ENCODE measurements around the gene DHX29. TPM values are rescaled to one million over a fixed set of nuclear protein-coding genes. Genes with fewer than 3 reads are reported as not detected.

DHX29 gene
- total and polyA plus RNA-seq, 8 donors: 4.2 to 13.7 (median 11.2) TPM

DNA sequence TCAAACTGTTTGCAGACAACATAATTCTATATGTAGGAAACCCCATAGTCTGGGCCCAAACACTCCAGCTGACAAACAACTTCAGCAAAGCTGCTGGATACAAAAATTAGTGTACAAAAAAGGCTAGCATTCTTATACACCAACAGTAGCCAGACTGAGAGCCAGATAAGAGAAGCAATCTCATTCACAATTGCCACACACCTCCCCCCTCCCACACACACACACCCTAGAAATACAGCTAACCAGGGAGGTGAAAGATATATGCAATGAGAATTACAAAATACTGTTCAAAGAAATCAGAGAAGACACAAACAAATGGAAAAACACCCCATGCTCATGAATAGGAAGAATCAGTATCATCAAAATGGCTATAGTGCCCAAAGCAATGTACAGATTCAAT lies 9.3 kb upstream of the DHX29 start:
- Histone ChIP-seq H3K27ac (no peak overlapping the region), H3K4me3 (no peak overlapping the region), H3K27me3 (no peaks in the 10 kb centered on the region), H3K36me3 (no peaks in the 10 kb centered on the region), H3K4me1 (peaks cover 0 to 11% (median 7%) of the 10 kb centered on the region in 3 donors), H3K9me3 (no peaks in the 10 kb centered on the region)
- intact Hi-C loops (cut with DNase I): loop anchor here in 1 of 3 donors (10.0 kb wide), 2 partner anchors 132 to 378 kb away; no protein-coding TSS in a partner anchor
- TF ChIP-seq, protein P1, sequence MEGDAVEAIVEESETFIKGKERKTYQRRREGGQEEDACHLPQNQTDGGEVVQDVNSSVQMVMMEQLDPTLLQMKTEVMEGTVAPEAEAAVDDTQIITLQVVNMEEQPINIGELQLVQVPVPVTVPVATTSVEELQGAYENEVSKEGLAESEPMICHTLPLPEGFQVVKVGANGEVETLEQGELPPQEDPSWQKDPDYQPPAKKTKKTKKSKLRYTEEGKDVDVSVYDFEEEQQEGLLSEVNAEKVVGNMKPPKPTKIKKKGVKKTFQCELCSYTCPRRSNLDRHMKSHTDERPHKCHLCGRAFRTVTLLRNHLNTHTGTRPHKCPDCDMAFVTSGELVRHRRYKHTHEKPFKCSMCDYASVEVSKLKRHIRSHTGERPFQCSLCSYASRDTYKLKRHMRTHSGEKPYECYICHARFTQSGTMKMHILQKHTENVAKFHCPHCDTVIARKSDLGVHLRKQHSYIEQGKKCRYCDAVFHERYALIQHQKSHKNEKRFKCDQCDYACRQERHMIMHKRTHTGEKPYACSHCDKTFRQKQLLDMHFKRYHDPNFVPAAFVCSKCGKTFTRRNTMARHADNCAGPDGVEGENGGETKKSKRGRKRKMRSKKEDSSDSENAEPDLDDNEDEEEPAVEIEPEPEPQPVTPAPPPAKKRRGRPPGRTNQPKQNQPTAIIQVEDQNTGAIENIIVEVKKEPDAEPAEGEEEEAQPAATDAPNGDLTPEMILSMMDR (IDR thresholded peaks at IDR 0.05): no peak
- FAIRE-seq (no peak), ATAC-seq (no peak), DNase-seq (no peak)

DNA sequence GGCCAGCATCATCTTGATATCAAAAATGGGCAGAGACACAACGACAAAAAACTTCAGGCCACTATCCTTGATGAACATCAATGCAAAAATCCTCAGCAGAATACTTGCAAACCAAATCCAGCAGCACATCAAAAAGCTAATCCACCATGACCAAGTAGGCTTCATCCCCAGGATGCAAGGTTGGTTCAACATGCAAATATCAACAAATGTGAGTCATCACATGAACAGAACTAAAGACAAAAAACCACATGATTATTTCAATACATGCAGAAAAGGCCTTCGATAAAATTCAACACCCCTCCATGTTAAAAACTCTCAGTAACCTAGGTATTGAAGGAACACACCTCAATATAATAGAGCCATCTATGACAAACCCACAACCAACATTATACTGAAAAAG lies 8.8 kb upstream of the DHX29 start:
- no peaks in the 10 kb centered on the region for H3K9me3 ChIP-seq
- ATAC-seq (no peak), FAIRE-seq (no peak), DNase-seq (no peak)
- H3K27ac ChIP-seq: no peak overlapping the region
- peaks cover 0 to 11% (median 7%) of the 10 kb centered on the region in 3 donors for H3K4me1 ChIP-seq
- TF ChIP-seq, protein P1 (IDR thresholded peaks at IDR 0.05): no peak
- no peaks in the 10 kb centered on the region for H3K27me3 ChIP-seq
- 98 to 100% methylated on average over 2 of the region's 2 CpGs for WGBS, 2 donors
- no peaks in the 10 kb centered on the region for H3K36me3 ChIP-seq
- intact Hi-C loops (cut with DNase I): loop anchor here in 1 of 3 donors (10.0 kb wide), 2 partner anchors 131 to 379 kb away; no protein-coding TSS in a partner anchor
- no peak overlapping the region for H3K4me3 ChIP-seq

GRCh38 chr5:55313870-55314617 lies 6.5 kb upstream of the DHX29 start:
- intact Hi-C loops (cut with DNase I): loop anchor here in 1 of 3 donors (10.0 kb wide), 2 partner anchors 129 to 381 kb away; no protein-coding TSS in a partner anchor
- ATAC-seq (peak; percentile 35 to 64 (median 50)), FAIRE-seq (no peak), DNase-seq (no peak)
- H3K9me3 ChIP-seq: no peaks in the 10 kb centered on the region
- TF ChIP-seq, protein P1 (IDR thresholded peaks at IDR 0.05): no peak
- peak overlapping the region in 1 of 4 donors; percentile 41 for H3K27ac ChIP-seq
- no peaks in the 10 kb centered on the region for H3K36me3 ChIP-seq
- H3K4me1 ChIP-seq: peaks cover 9 to 20% (median 14%) of the 10 kb centered on the region in 3 donors
- no peaks in the 10 kb centered on the region for H3K27me3 ChIP-seq
- WGBS, 2 donors: 43 to 47% methylated on average over 5 of the region's 5 CpGs
- H3K4me3 ChIP-seq: no peak overlapping the region

- ATAC-seq (peak in 3 of 4 donors; percentile 0 to 15 (median 7)), DNase-seq (peak in 1 of 6 donors; percentile 27), FAIRE-seq (no peak)
- no peaks in the 10 kb centered on the region for H3K9me3 ChIP-seq
- H3K4me3 ChIP-seq: peak overlapping the region; percentile 62 to 83 (median 78)
- intact Hi-C loops (cut with DNase I): no loop called here
- H3K36me3 ChIP-seq: no peaks in the 10 kb centered on the region
- TF ChIP-seq, protein P1 (IDR thresholded peaks at IDR 0.05): no peak
- peak overlapping the region; percentile 88 to 97 (median 92) for H3K27ac ChIP-seq
- H3K27me3 ChIP-seq: no peaks in the 10 kb centered on the region
- WGBS, 2 donors: 0% methylated on average over 13 of the region's 13 CpGs
- H3K4me1 ChIP-seq: peaks cover 22 to 45% (median 23%) of the 10 kb centered on the region in 3 donors
These were observed 851 bp upstream of the DHX29 start for GRCh38 chr5:55308254-55308836.

All from pancreas (tissue), 10 donors.